ENCODE results near the gene TMC6.
A peak's percentile ranks its signal among the peaks of the same experiment; 100 is the strongest.
"Not testable (repeated sequence)": the region's sequence is repeated elsewhere in the genome, so short reads cannot be mapped to it uniquely, and the experiment has no call there.

Gene TMC6

GRCh38 chr17:78107976-78108725, 20.4 kb downstream of the TMC6 start:
- DNase-seq: no peak

- DNase-seq: no peak
These were observed 21.1 kb downstream of the TMC6 start for GRCh38 chr17:78107457-78107856.

GRCh38 chr17:78106211-78106610, 22.3 kb downstream of the TMC6 start:
- DNase-seq: no peak

- DNase-seq: no peak
These were observed 23.0 kb downstream of the TMC6 start for GRCh38 chr17:78105551-78105950.

GRCh38 chr17:78105101-78105500, 23.5 kb downstream of the TMC6 start:
- DNase-seq: no peak

GRCh38 chr17:78104540-78104941, 24.0 kb downstream of the TMC6 start:
- DNase-seq: no peak

- DNase-seq: no peak
These were observed 25.2 kb downstream of the TMC6 start for GRCh38 chr17:78103311-78103710.

- no peak for DNase-seq
These were observed 27.0 kb downstream of the TMC6 start for GRCh38 chr17:78101542-78101941.

- no peak for DNase-seq
These were observed 27.4 kb downstream of the TMC6 start for GRCh38 chr17:78101112-78101511.

- DNase-seq: no peak
These were observed 32.5 kb downstream of the TMC6 start for GRCh38 chr17:78096093-78096492.

- DNase-seq: no peak
These were observed 33.5 kb downstream of the TMC6 start for GRCh38 chr17:78095035-78095434.

- DNase-seq: no peak
These were observed 35.7 kb downstream of the TMC6 start for GRCh38 chr17:78092794-78093324.

- no peak for DNase-seq
These were observed 38.8 kb downstream of the TMC6 start for GRCh38 chr17:78089576-78090281.

GRCh38 chr17:78088529-78088928, 40.0 kb downstream of the TMC6 start:
- DNase-seq: no peak

- no peak for DNase-seq
These were observed 41.8 kb downstream of the TMC6 start for GRCh38 chr17:78086740-78087139.

GRCh38 chr17:78082988-78083387, 45.6 kb downstream of the TMC6 start:
- DNase-seq: no peak

- DNase-seq: peak in 1 of 2 donors; percentile 27
These were observed 46.1 kb downstream of the TMC6 start for GRCh38 chr17:78082355-78082872.

- DNase-seq: no peak
These were observed 47.0 kb downstream of the TMC6 start for GRCh38 chr17:78081551-78081950.

- no peak for DNase-seq
These were observed 49.3 kb downstream of the TMC6 start for GRCh38 chr17:78079253-78079652.

GRCh38 chr17:78075545-78075944, 53.0 kb downstream of the TMC6 start:
- DNase-seq: peak; percentile 59 to 60

- no peak for DNase-seq
These were observed 53.5 kb downstream of the TMC6 start for GRCh38 chr17:78075011-78075410.

- no peak for DNase-seq
These were observed 55.6 kb downstream of the TMC6 start for GRCh38 chr17:78072961-78073360.

GRCh38 chr17:78069695-78070094, 58.9 kb downstream of the TMC6 start:
- DNase-seq: no peak

- not testable (repeated sequence) for DNase-seq
These were observed 61.6 kb downstream of the TMC6 start for GRCh38 chr17:78066976-78067375.

All from hippocampal formation (tissue), 2 donors.